Measurements from ENCODE around the gene P2RX6.

DNA sequence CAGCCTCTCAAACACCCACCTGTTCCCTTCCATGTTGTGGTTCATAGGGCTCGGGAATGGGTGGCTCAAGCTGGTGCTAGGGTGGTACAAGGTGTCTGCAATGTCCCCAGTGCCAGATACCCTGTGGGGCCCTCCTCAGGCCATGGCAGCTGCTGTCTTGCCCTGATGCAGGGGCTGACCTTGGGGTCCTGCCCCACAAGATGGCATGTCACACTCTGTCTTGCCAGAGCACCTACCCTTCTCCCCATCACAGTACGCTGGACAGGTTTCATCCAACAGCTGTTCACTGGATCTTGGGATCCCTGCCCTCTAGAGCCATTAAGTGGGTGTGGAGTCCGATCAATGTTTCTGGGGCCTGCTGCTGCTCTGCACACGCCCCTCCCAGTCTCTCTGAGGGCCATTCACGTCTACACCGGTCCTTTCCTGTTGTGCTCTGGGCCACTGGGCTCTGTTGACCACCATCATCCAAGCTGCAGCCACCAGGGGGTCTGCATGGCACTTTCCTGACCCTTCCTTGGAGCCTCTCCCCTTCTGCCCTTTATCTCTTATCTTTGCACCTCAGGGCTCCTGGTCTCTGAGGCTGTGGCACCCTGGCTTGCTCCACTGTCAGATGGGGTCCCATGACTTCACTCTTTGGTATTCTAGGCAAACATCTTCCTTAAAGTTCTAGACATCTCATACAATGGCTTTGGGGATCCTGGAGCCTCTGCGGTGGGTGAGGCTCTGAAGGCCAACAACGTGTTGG lies 37.9 kb downstream of the P2RX6 start:
- TF ChIP-seq, protein P1, sequence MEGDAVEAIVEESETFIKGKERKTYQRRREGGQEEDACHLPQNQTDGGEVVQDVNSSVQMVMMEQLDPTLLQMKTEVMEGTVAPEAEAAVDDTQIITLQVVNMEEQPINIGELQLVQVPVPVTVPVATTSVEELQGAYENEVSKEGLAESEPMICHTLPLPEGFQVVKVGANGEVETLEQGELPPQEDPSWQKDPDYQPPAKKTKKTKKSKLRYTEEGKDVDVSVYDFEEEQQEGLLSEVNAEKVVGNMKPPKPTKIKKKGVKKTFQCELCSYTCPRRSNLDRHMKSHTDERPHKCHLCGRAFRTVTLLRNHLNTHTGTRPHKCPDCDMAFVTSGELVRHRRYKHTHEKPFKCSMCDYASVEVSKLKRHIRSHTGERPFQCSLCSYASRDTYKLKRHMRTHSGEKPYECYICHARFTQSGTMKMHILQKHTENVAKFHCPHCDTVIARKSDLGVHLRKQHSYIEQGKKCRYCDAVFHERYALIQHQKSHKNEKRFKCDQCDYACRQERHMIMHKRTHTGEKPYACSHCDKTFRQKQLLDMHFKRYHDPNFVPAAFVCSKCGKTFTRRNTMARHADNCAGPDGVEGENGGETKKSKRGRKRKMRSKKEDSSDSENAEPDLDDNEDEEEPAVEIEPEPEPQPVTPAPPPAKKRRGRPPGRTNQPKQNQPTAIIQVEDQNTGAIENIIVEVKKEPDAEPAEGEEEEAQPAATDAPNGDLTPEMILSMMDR (IDR thresholded peaks at IDR 0.05), result no peak
- TF ChIP-seq POLR2A (IDR thresholded peaks at IDR 0.05), result no peak

All from uterus (tissue), 2 donors.